ENCODE data around the gene RNF157. TPM values are rescaled to one million over a fixed set of nuclear protein-coding genes. Genes with fewer than 3 reads are reported as not detected.
A peak's percentile ranks its signal among the peaks of the same experiment; 100 is the strongest.

The RNF157 gene
- total and polyA plus RNA-seq, 2 of the 13 experiments (the other 11 are each of a cell fraction or from before 2014, with no cell fraction given): 0.44 to 1.5 TPM

GRCh38 chr17:76104896-76105231 is 135.4 kb downstream of the RNF157 start (continued):
- TF ChIP-seq EP300 (IDR thresholded peaks at IDR 0.05; ENCODE audit: low read depth in 2 of 2, low read length in 2 of 2): no peak
- TF ChIP-seq EP300 (CRISPR knock-in tag; IDR thresholded peaks at IDR 0.05; ENCODE audit: borderline replicate concordance): no peak
- TF ChIP-seq ZNF225 (CRISPR knock-in tag; IDR thresholded peaks at IDR 0.05): no peak
- no peak for TF ChIP-seq MAX (IDR thresholded peaks at IDR 0.05)
- TF ChIP-seq NFKB2 (CRISPR knock-in tag; IDR thresholded peaks at IDR 0.05; ENCODE audit: borderline replicate concordance): no peak
- TF ChIP-seq ZNF746 (CRISPR knock-in tag; IDR thresholded peaks at IDR 0.05): no peak
- TF ChIP-seq ZMAT3 (CRISPR knock-in tag; conservative IDR thresholded peaks at IDR 0.05): no peak
- no peak for TF ChIP-seq SOX6 (IDR thresholded peaks at IDR 0.05)
- TF ChIP-seq SOX6 (CRISPR knock-in tag; IDR thresholded peaks at IDR 0.05): no peak
- no peak for TF ChIP-seq EHMT2 (IDR thresholded peaks at IDR 0.05; ENCODE audit: borderline replicate concordance, low read depth, low read length)
- TF ChIP-seq SMAD1 (CRISPR knock-in tag; IDR thresholded peaks at IDR 0.05; ENCODE audit: borderline replicate concordance, low read depth): no peak
- TF ChIP-seq PRPF4 (IDR thresholded peaks at IDR 0.05; ENCODE audit: low read depth, low read length, poor library complexity, severe bottlenecking): no peak
- peak; percentile 50 for TF ChIP-seq PAXIP1 (CRISPR knock-in tag; conservative IDR thresholded peaks at IDR 0.05)
- TF ChIP-seq RARA (CRISPR knock-in tag; IDR thresholded peaks at IDR 0.05): peak; percentile 15; the same call in 1 of the 2 replicates
- TF ChIP-seq KDM1A (CRISPR knock-in tag; IDR thresholded peaks at IDR 0.05): no peak
- 0 out of 2 replicates have a peak, but pooled peaks have one; percentile 11 for TF ChIP-seq ZNF614 (CRISPR knock-in tag; IDR thresholded peaks at IDR 0.05; ENCODE audit: borderline replicate concordance)
- TF ChIP-seq IRF2 (CRISPR knock-in tag; IDR thresholded peaks at IDR 0.05): peak; percentile 30; the same call in 1 of the 2 replicates
- TF ChIP-seq ELF3 (CRISPR knock-in tag; IDR thresholded peaks at IDR 0.05): peak; percentile 61
- peak in 1 of 2 experiments; percentile 59; a peak in 3 of 4 replicates for TF ChIP-seq MAFK (conservative IDR thresholded peaks at IDR 0.05 in 1 of 2, IDR thresholded peaks at IDR 0.05 in 1 of 2; ENCODE audit: low read length in 2 of 2)
- TF ChIP-seq RFXAP (CRISPR knock-in tag; IDR thresholded peaks at IDR 0.05; ENCODE audit: borderline replicate concordance): no peak
- TF ChIP-seq ZBTB46 (CRISPR knock-in tag; IDR thresholded peaks at IDR 0.05; ENCODE audit: borderline replicate concordance): no peak
- no peak for TF ChIP-seq ZNF335 (CRISPR knock-in tag; IDR thresholded peaks at IDR 0.05)
- no peak for TF ChIP-seq ZNF639 (CRISPR knock-in tag; conservative IDR thresholded peaks at IDR 0.05)
- no peak for TF ChIP-seq ZNF777 (CRISPR knock-in tag; IDR thresholded peaks at IDR 0.05)
- 0 out of 2 replicates have a peak, but pooled peaks have one; percentile 20 for TF ChIP-seq GATA4 (IDR thresholded peaks at IDR 0.05; ENCODE audit: borderline replicate concordance, low read depth)
- TF ChIP-seq ZNF607 (CRISPR knock-in tag; IDR thresholded peaks at IDR 0.05; ENCODE audit: borderline replicate concordance): 0 out of 2 replicates have a peak, but pooled peaks have one; percentile 31
